OCI-LY7 (cell line): ENCODE measurements around the gene MAIP1.

ENCODE experiments used
- EZH2phosphoT487 ChIP-seq: fragments of 200-600 bp; sonication (generic); IDR thresholded peaks from 2 replicates; pipeline ENCODE4 v1.6.1; 2018; ENCODE audit warnings: low read depth, borderline replicate concordance, mild to moderate bottlenecking, mixed run types, antibody characterized with exemption, low read length, moderate library complexity, mixed read lengths
- TF ChIP-seq, protein P1 (sequence below): fragments of 200-600 bp; sonication (generic); conservative IDR thresholded peaks from 2 replicates; pipeline ENCODE4 v1.5.1; 2014; ENCODE audit warnings: mild to moderate bottlenecking, antibody characterized with exemption, low read length, moderate library complexity, mixed read lengths

DNA sequence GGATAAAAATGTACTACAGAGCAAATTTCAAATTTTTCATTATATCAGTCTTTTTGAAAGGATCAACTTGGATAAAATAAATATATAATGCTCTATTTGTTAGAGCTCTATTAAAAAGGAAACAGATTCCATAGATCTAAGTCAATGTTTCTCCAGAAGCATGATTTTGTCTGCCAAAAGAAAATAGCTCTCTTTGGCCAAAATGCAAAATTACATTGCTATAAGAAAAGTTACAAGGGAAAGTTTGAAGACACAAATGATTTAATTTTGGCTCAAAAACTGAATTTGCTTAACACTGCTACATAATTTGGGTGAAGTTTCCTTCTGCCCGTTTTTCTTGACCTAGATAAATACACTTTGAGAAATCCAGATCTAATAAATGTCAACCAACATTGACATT, 28.6 kb upstream of the MAIP1 start:
- TF ChIP-seq, protein P1, sequence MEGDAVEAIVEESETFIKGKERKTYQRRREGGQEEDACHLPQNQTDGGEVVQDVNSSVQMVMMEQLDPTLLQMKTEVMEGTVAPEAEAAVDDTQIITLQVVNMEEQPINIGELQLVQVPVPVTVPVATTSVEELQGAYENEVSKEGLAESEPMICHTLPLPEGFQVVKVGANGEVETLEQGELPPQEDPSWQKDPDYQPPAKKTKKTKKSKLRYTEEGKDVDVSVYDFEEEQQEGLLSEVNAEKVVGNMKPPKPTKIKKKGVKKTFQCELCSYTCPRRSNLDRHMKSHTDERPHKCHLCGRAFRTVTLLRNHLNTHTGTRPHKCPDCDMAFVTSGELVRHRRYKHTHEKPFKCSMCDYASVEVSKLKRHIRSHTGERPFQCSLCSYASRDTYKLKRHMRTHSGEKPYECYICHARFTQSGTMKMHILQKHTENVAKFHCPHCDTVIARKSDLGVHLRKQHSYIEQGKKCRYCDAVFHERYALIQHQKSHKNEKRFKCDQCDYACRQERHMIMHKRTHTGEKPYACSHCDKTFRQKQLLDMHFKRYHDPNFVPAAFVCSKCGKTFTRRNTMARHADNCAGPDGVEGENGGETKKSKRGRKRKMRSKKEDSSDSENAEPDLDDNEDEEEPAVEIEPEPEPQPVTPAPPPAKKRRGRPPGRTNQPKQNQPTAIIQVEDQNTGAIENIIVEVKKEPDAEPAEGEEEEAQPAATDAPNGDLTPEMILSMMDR: no peak
- no peak for TF ChIP-seq EZH2phosphoT487
